Kidney tubule cell (primary cell): ENCODE data around the gene MUS81.
A peak's percentile ranks its signal among the peaks of the same experiment; 100 is the strongest.
"Not testable (repeated sequence)": the region's sequence is repeated elsewhere in the genome, so short reads cannot be mapped to it uniquely, and the experiment has no call there.

Experiments
- DNase-seq: peaks from one replicate; pipeline ENCODE4 v3.0.0-alpha.2; 2018; ENCODE audit warnings: low spot score

Gene MUS81

GRCh38 chr11:65848693-65849092, 11.5 kb upstream of the MUS81 start:
- not testable (repeated sequence) for DNase-seq

- DNase-seq, result no peak
Observed at GRCh38 chr11:65849366-65849765, 10.9 kb upstream of the MUS81 start.

- DNase-seq, result no peak
Observed at GRCh38 chr11:65849771-65850216, 10.4 kb upstream of the MUS81 start.

- DNase-seq, result no peak
Observed at GRCh38 chr11:65850217-65851082, 9.8 kb upstream of the MUS81 start.

- peak; percentile 54 for DNase-seq
Observed at GRCh38 chr11:65851083-65851579, 9.1 kb upstream of the MUS81 start.

- no peak for DNase-seq
Observed at GRCh38 chr11:65851811-65852507, 8.3 kb upstream of the MUS81 start.

GRCh38 chr11:65852508-65853245, 7.6 kb upstream of the MUS81 start:
- no peak for DNase-seq

- no peak for DNase-seq
Observed at GRCh38 chr11:65853246-65853979, 6.8 kb upstream of the MUS81 start.

- no peak for DNase-seq
Observed at GRCh38 chr11:65854161-65854592, 6.1 kb upstream of the MUS81 start.

- no peak for DNase-seq
Observed at GRCh38 chr11:65854852-65855837, 5.1 kb upstream of the MUS81 start.

- no peak for DNase-seq
Observed at GRCh38 chr11:65855927-65856363, 4.3 kb upstream of the MUS81 start.

GRCh38 chr11:65856689-65857499, 3.3 kb upstream of the MUS81 start:
- peak; percentile 73 for DNase-seq

GRCh38 chr11:65857500-65857852, 2.8 kb upstream of the MUS81 start:
- DNase-seq, result no peak

GRCh38 chr11:65857853-65858680, 2.2 kb upstream of the MUS81 start, which contains the start of gene CFL1:
Gene CFL1, minus strand, starts transcription at chr11:65858180. Its CDS starts 81 bp downstream, at chr11:65858099.
- DNase-seq, result peak; percentile 98

- DNase-seq, result no peak
Observed at GRCh38 chr11:65858681-65859087, 1.5 kb upstream of the MUS81 start.

GRCh38 chr11:65859095-65859811, 980 bp upstream of the MUS81 start:
- peak; percentile 99 for DNase-seq

GRCh38 chr11:65859812-65860277, 388 bp upstream of the MUS81 start:
- DNase-seq, result no peak

- DNase-seq, result peak; percentile 30
Observed at GRCh38 chr11:65861165-65861505, 902 bp downstream of the MUS81 start.
